Measurements from ENCODE around the gene EBI3. TPM values are rescaled to one million over a fixed set of nuclear protein-coding genes. Genes with fewer than 3 reads are reported as not detected.
A peak's percentile ranks its signal among the peaks of the same experiment; 100 is the strongest.
"Not testable (repeated sequence)": the region's sequence is repeated elsewhere in the genome, so short reads cannot be mapped to it uniquely, and the experiment has no call there.

The EBI3 gene
- total and polyA plus RNA-seq, 7 experiments from 2014 or later: 0.44 to 8.8 TPM; not detected in 5

GRCh38 chr19:4245938-4246337 is 16.6 kb downstream of the EBI3 start:
- POLR2A ChIA-PET: not testable (repeated sequence)
- peak overlapping the region; percentile 99 for H3K27ac ChIP-seq (ENCODE audit: low read depth, low read length)
- intact Hi-C loops (cut with micrococcal nuclease): loop anchor here (2.0 kb wide), 3 partner anchors 259 to 483 kb away; partner anchors contain the start of genes DPP9 (in 1 of the 2) and MRPL54 (in 1 of the 2)

GRCh38 chr19:4246767-4247593 is 17.7 kb downstream of the EBI3 start, which contains the start of gene YJU2:
YJU2 (plus strand) TSS chr19:4247080; CDS start chr19:4247147, 67 bp downstream.
- Histone ChIP-seq H3K36me3 (ENCODE audit: control insufficient read depth in 2 of 3, insufficient read depth in 3 of 3, low read length in 3 of 3) (peaks cover 18 to 42% (median 18%) of the 10 kb centered on the region in 3 experiments), H3K27me3 (ENCODE audit: control insufficient read depth in 2 of 2, insufficient read depth in 2 of 2, low read length in 2 of 2) (no peaks in the 10 kb centered on the region), H3K9me3 (ENCODE audit: control insufficient read depth in 2 of 3, low read length in 3 of 3) (no peaks in the 10 kb centered on the region), H3K4me1 (ENCODE audit: control insufficient read depth in 2 of 2, insufficient read depth in 2 of 2, low read length in 2 of 2) (peaks cover 12 to 13% of the 10 kb centered on the region in 2 donors), H3K4me3 (ENCODE audit: low read length) (peak within 1 kb of the TSS; percentile 100), H3K27ac (ENCODE audit: low read depth, low read length) (peak within 1 kb of the TSS; percentile 99)
- peak; percentile 96 for ATAC-seq
- Mint-ChIP-seq H3K4me3 (peak within 1 kb of the TSS; percentile 85 to 98 (median 96)), H3K27me3 (peaks cover 0 to 2% (median 0%) of the 10 kb centered on the region in 5 donors), H3K4me1 (peaks cover 10 to 33% (median 24%) of the 10 kb centered on the region in 7 donors), H3K36me3 (peaks cover 11 to 29% (median 27%) of the 10 kb centered on the region in 5 donors), H3K9me3 (peaks cover 0 to 13% (median 2%) of the 10 kb centered on the region in 11 donors), H3K27ac (peak within 1 kb of the TSS; percentile 97 to 100 (median 99))
- ChIA-PET POLR2A (interaction anchor here (0.6 to 1.5 kb wide), 17 partner anchors 17 to 1472 kb away, joined by 3 to 14 read pairs (median 4); partner anchors contain the start of genes CHAF1A, EEF2, HDGFL2 and KDM4B), CTCF (interaction anchor here (0.7 to 1.3 kb wide), 8 partner anchors 10 to 279 kb away, joined by 3 to 5 read pairs (median 3); no protein-coding TSS in a partner anchor)
- intact Hi-C loops (cut with micrococcal nuclease): loop anchor here (1.0 to 2.0 kb wide), 18 partner anchors 65 to 1433 kb away; partner anchors contain the start of genes CHAF1A (in 2 of the 2), PIAS4 (in 2 of the 2), UBXN6 (in 2 of the 2) and ANKRD24 (in 1 of the 2)
- DNase-seq: peak; percentile 92 to 100 (median 99)

More at GRCh38 chr19:4245938-4246337, 16.6 kb downstream of the EBI3 start:
- H3K27me3 ChIP-seq (ENCODE audit: control insufficient read depth in 2 of 2, insufficient read depth in 2 of 2, low read length in 2 of 2); DNase-seq; H3K27me3 Mint-ChIP-seq; CTCF ChIA-PET; ATAC-seq; H3K9me3 ChIP-seq (ENCODE audit: control insufficient read depth in 2 of 3, low read length in 3 of 3): not testable (repeated sequence)
- H3K9me3 Mint-ChIP-seq: peaks cover 0 to 18% (median 5%) of the 10 kb centered on the region in 11 donors
- H3K36me3 Mint-ChIP-seq: peaks cover 12 to 27% (median 21%) of the 10 kb centered on the region in 5 donors
- H3K27ac Mint-ChIP-seq: peak overlapping the region in 7 of 9 donors; percentile 97 to 100 (median 99)
- peaks cover 12 to 13% of the 10 kb centered on the region in 2 donors for H3K4me1 ChIP-seq (ENCODE audit: control insufficient read depth in 2 of 2, insufficient read depth in 2 of 2, low read length in 2 of 2)
- H3K4me3 Mint-ChIP-seq: peak overlapping the region in 3 of 10 donors; percentile 91 to 97 (median 96)
- H3K36me3 ChIP-seq (ENCODE audit: control insufficient read depth in 2 of 3, insufficient read depth in 3 of 3, low read length in 3 of 3): peaks cover 13 to 31% (median 15%) of the 10 kb centered on the region in 3 experiments
- peaks cover 10 to 33% (median 24%) of the 10 kb centered on the region in 7 donors for H3K4me1 Mint-ChIP-seq
- H3K4me3 ChIP-seq (ENCODE audit: low read length): peak overlapping the region; percentile 100

- Mint-ChIP-seq H3K4me1 (peaks cover 0 to 6% (median 2%) of the 10 kb centered on the region in 7 donors), H3K27me3 (no peaks in the 10 kb centered on the region), H3K36me3 (peaks cover 13 to 40% (median 25%) of the 10 kb centered on the region in 5 donors), H3K4me3 (no peak overlapping the region), H3K9me3 (peaks cover 0 to 6% (median 0%) of the 10 kb centered on the region in 11 donors), H3K27ac (peak overlapping the region in 1 of 9 donors; percentile 43)
- H3K9me3 ChIP-seq (ENCODE audit: control insufficient read depth in 2 of 3, low read length in 3 of 3): peaks cover 0 to 5% (median 0%) of the 10 kb centered on the region in 3 experiments
- ChIA-PET POLR2A (interaction anchor here (0.6 kb wide), 1 partner anchor 1209 kb away, joined by 3 read pairs; no protein-coding TSS in a partner anchor), CTCF (interaction anchor here (0.9 to 1.2 kb wide), 3 partner anchors 9 to 145 kb away, joined by 3 to 5 read pairs (median 3); partner anchors contain the start of gene YJU2)
- DNase-seq: no peak
- peaks cover 24 to 89% (median 27%) of the 10 kb centered on the region in 3 experiments for H3K36me3 ChIP-seq (ENCODE audit: control insufficient read depth in 2 of 3, insufficient read depth in 3 of 3, low read length in 3 of 3)
- H3K4me3 ChIP-seq (ENCODE audit: low read length): no peak overlapping the region
- H3K4me1 ChIP-seq (ENCODE audit: control insufficient read depth in 2 of 2, insufficient read depth in 2 of 2, low read length in 2 of 2): no peaks in the 10 kb centered on the region
- H3K27me3 ChIP-seq (ENCODE audit: control insufficient read depth in 2 of 2, insufficient read depth in 2 of 2, low read length in 2 of 2): no peaks in the 10 kb centered on the region
- ATAC-seq: no peak
- no peak overlapping the region for H3K27ac ChIP-seq (ENCODE audit: low read depth, low read length)
- intact Hi-C loops (cut with micrococcal nuclease): no loop called here
Measured at GRCh38 chr19:4256563-4256962, 27.2 kb downstream of the EBI3 start.

DNA sequence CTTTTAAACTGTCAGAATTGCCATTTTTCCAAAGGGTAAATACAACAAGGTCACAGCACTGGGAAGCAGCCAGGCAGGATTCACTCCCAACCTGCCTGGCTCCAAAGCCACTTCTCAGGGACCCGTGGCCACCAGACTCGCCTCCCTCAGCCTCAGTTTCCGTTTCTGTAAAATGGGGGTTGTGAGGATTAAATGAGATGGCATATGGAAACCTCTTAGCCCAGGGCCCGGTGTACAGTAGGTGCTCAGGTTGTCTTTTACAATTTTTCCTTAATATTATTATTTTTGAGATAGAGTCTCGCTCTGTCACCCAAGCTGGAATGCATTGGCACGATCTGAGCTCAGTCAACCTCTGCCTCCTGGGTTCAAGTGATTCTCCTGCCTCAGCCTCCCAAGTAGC is 27.7 kb downstream of the EBI3 start:
- H3K9me3 Mint-ChIP-seq: peaks cover 0 to 6% (median 0%) of the 10 kb centered on the region in 11 donors
- H3K9me3 ChIP-seq (ENCODE audit: control insufficient read depth in 2 of 3, low read length in 3 of 3): peaks cover 0 to 5% (median 0%) of the 10 kb centered on the region in 3 experiments
- peaks cover 24 to 89% (median 27%) of the 10 kb centered on the region in 3 experiments for H3K36me3 ChIP-seq (ENCODE audit: control insufficient read depth in 2 of 3, insufficient read depth in 3 of 3, low read length in 3 of 3)
- intact Hi-C loops (cut with micrococcal nuclease): no loop called here
- no peak for ATAC-seq
- DNase-seq: no peak
- H3K4me3 ChIP-seq (ENCODE audit: low read length): no peak overlapping the region
- no peaks in the 10 kb centered on the region for H3K27me3 ChIP-seq (ENCODE audit: control insufficient read depth in 2 of 2, insufficient read depth in 2 of 2, low read length in 2 of 2)
- no peaks in the 10 kb centered on the region for H3K4me1 ChIP-seq (ENCODE audit: control insufficient read depth in 2 of 2, insufficient read depth in 2 of 2, low read length in 2 of 2)
- H3K27ac ChIP-seq (ENCODE audit: low read depth, low read length): no peak overlapping the region
- POLR2A ChIA-PET: no interaction called here
- H3K4me3 Mint-ChIP-seq: no peak overlapping the region
- H3K27ac Mint-ChIP-seq: peak overlapping the region in 1 of 9 donors; percentile 43
- CTCF ChIA-PET: interaction anchor here (1.1 to 1.2 kb wide), 2 partner anchors 9 to 10 kb away, joined by 3 to 5 read pairs; partner anchors contain the start of gene YJU2
- no peaks in the 10 kb centered on the region for H3K27me3 Mint-ChIP-seq
- peaks cover 0 to 6% (median 2%) of the 10 kb centered on the region in 7 donors for H3K4me1 Mint-ChIP-seq
- H3K36me3 Mint-ChIP-seq: peaks cover 13 to 40% (median 25%) of the 10 kb centered on the region in 5 donors

DNA sequence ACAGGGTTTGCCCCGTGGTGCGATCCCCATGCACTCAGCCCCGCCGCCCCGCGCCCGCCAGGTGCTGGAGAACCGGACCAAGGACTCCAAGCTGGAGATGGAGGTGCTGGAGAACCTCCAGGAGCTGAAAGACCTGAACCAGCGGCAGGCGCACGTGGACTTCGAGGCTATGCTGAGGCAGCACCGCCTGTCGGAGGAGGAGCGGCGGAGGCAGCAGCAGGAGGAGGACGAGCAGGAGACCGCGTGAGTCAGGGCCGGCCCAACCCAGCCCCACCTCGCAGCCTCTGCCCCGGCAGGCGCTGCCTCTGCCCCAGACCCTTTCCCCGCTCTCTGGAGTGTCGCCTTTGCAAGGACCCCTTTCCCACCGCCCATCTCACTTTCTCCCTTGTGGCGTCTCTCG is 28.9 kb downstream of the EBI3 start:
- H3K4me1 Mint-ChIP-seq: peaks cover 0 to 6% (median 2%) of the 10 kb centered on the region in 7 donors
- intact Hi-C loops (cut with micrococcal nuclease): no loop called here
- H3K4me3 ChIP-seq (ENCODE audit: low read length): no peak overlapping the region
- H3K36me3 ChIP-seq (ENCODE audit: control insufficient read depth in 2 of 3, insufficient read depth in 3 of 3, low read length in 3 of 3): peaks cover 18 to 93% (median 20%) of the 10 kb centered on the region in 3 experiments
- H3K9me3 Mint-ChIP-seq: peaks cover 0 to 6% (median 0%) of the 10 kb centered on the region in 11 donors
- H3K27me3 Mint-ChIP-seq: no peaks in the 10 kb centered on the region
- peaks cover 13 to 37% (median 25%) of the 10 kb centered on the region in 5 donors for H3K36me3 Mint-ChIP-seq
- no peaks in the 10 kb centered on the region for H3K4me1 ChIP-seq (ENCODE audit: control insufficient read depth in 2 of 2, insufficient read depth in 2 of 2, low read length in 2 of 2)
- no peak overlapping the region for H3K27ac ChIP-seq (ENCODE audit: low read depth, low read length)
- no peaks in the 10 kb centered on the region for H3K27me3 ChIP-seq (ENCODE audit: control insufficient read depth in 2 of 2, insufficient read depth in 2 of 2, low read length in 2 of 2)
- H3K9me3 ChIP-seq (ENCODE audit: control insufficient read depth in 2 of 3, low read length in 3 of 3): peaks cover 0 to 5% (median 0%) of the 10 kb centered on the region in 3 experiments
- ChIA-PET POLR2A (no interaction called here), CTCF (no interaction called here)
- no peak overlapping the region for H3K27ac Mint-ChIP-seq
- no peak overlapping the region for H3K4me3 Mint-ChIP-seq
- DNase-seq: no peak
- ATAC-seq: peak; percentile 9

GRCh38 chr19:4260613-4261191 is 31.4 kb downstream of the EBI3 start:
- Mint-ChIP-seq H3K27me3 (no peaks in the 10 kb centered on the region), H3K4me3 (no peak overlapping the region), H3K9me3 (no peaks in the 10 kb centered on the region), H3K4me1 (peaks cover 9 to 14% (median 11%) of the 10 kb centered on the region in 7 donors), H3K36me3 (peaks cover 4 to 27% (median 14%) of the 10 kb centered on the region in 5 donors), H3K27ac (peak overlapping the region in 2 of 9 donors; percentile 38 to 41)
- peaks cover 5 to 84% (median 9%) of the 10 kb centered on the region in 3 experiments for H3K36me3 ChIP-seq (ENCODE audit: control insufficient read depth in 2 of 3, insufficient read depth in 3 of 3, low read length in 3 of 3)
- DNase-seq: no peak
- CTCF ChIA-PET: interaction anchor here (1.0 kb wide), 1 partner anchor 12 kb away, joined by 3 read pairs; no protein-coding TSS in a partner anchor
- H3K27me3 ChIP-seq (ENCODE audit: control insufficient read depth in 2 of 2, insufficient read depth in 2 of 2, low read length in 2 of 2): no peaks in the 10 kb centered on the region
- H3K4me3 ChIP-seq (ENCODE audit: low read length): no peak overlapping the region
- H3K27ac ChIP-seq (ENCODE audit: low read depth, low read length): no peak overlapping the region
- intact Hi-C loops (cut with micrococcal nuclease): no loop called here
- POLR2A ChIA-PET: no interaction called here
- ATAC-seq: no peak
- peaks cover 0 to 5% (median 0%) of the 10 kb centered on the region in 3 experiments for H3K9me3 ChIP-seq (ENCODE audit: control insufficient read depth in 2 of 3, low read length in 3 of 3)
- H3K4me1 ChIP-seq (ENCODE audit: control insufficient read depth in 2 of 2, insufficient read depth in 2 of 2, low read length in 2 of 2): no peaks in the 10 kb centered on the region

All from naive thymus-derived CD4-positive, alpha-beta T cell (primary cell).